Kidney (tissue), 14 donors: ENCODE results near the gene GSG1L. TPM values are rescaled to one million over a fixed set of nuclear protein-coding genes. Genes with fewer than 3 reads are reported as not detected.

Experiments
- DNase-seq, 5 donors: peaks; one replicate each; pipeline ENCODE4 v3.0.0-alpha.2; 2013 to 2020
- FAIRE-seq: peaks from 2 replicates; lab custom pipeline; 2012; peaks lifted over from hg19 to GRCh38; lab: Jason Lieb, UNC
- H3K27ac ChIP-seq, 2 donors: one replicate each; pipeline ENCODE4 v1.7.0; 2013; ENCODE audit warnings: low read depth in 2 of 2, low read length in 2 of 2, inconsistent platforms in 1 of 2
- H3K27me3 ChIP-seq: one replicate; pipeline ENCODE4 v1.7.1; 2013; ENCODE audit warnings: low read length, inconsistent platforms; ENCODE audit not compliant: control insufficient read depth, insufficient read depth
- H3K36me3 ChIP-seq, 3 donors: one replicate each; pipeline versions ENCODE4 v1.7.0 to v1.7.1; 2013; ENCODE audit warnings: low read length in 3 of 3, control low read depth in 1 of 3, inconsistent platforms in 1 of 3; ENCODE audit not compliant: insufficient read depth in 3 of 3, control insufficient read depth in 2 of 3
- H3K4me1 ChIP-seq, 3 donors: one replicate each; pipeline versions ENCODE4 v1.7.0 to v1.7.1; 2013; ENCODE audit warnings: low read length in 3 of 3, inconsistent platforms in 1 of 3, low read depth in 1 of 3; ENCODE audit not compliant: control insufficient read depth in 2 of 3, insufficient read depth in 2 of 3
- H3K4me3 ChIP-seq, 3 donors: one replicate each; pipeline versions ENCODE4 v1.7.0 to v1.8.1; 2013; ENCODE audit warnings: low read length in 3 of 3, control low read depth in 1 of 3, inconsistent platforms in 1 of 3
- H3K9ac ChIP-seq, 3 donors: one replicate each; pipeline versions ENCODE4 v1.7.0 to v1.7.1; 2013; ENCODE audit warnings: low read length in 3 of 3, control low read depth in 1 of 3, inconsistent platforms in 1 of 3
- H3K9me3 ChIP-seq, 3 donors: one replicate each; pipeline versions ENCODE4 v1.7.0 to v1.7.1; 2013; ENCODE audit warnings: low read length in 3 of 3, control low read depth in 1 of 3, inconsistent platforms in 1 of 3; ENCODE audit not compliant: control insufficient read depth in 2 of 3, insufficient read depth in 1 of 3
- intact Hi-C: fragments of 100-400 bp; cut with DNase I; formaldehyde crosslinking; loops from one replicate; pipeline ENCODE4 v1.11.1; 2022
- polyA plus RNA-seq: library from polyadenylated mRNA; stranded (reverse); fragments of 350-450 nt; fragmentation: Illumina TruSeq; extraction: RNeasy Lipid Tissue Mini Kit (QIAGEN cat#74804); gene quantifications from one replicate; pipeline ENCODE4 v1.2.3, GENCODE V29; 2014; ENCODE audit warnings: low read depth, low replicate concordance; ENCODE audit not compliant: insufficient read depth
- total RNA-seq: library from RNA; stranded (reverse); fragmentation: NEBNext Ultra II Directional; extraction: Animal tissue kit (Norgen Biotek cat#: 25700); gene quantifications from one replicate; pipeline ENCODE4 v1.2.1, GENCODE V29; 2021
- TF ChIP-seq, protein P1 (sequence below): IDR thresholded peaks from 3 replicates; pipeline ENCODE4 v1.5.1; 2012; ENCODE audit warnings: mild to moderate bottlenecking, moderate library complexity, borderline replicate concordance; ENCODE audit not compliant: insufficient read depth; ENCODE audit errors: extremely low read depth
- donor health status: control.
- donor health status: control.
- donor health status: control.
- donor health status: control.
- donor health status: control.
- donor health status: DM: yes; HTN: yes; CAD: no.
- donor health status: Normal renal cell carcinoma (clear cell type).

Gene GSG1L
- total and polyA plus RNA-seq, 2 donors from 2014 or later, result not detected

GRCh38 chr16:27787665-27788064, 275.8 kb downstream of the GSG1L start:
- no peak for DNase-seq
- TF ChIP-seq, protein P1, sequence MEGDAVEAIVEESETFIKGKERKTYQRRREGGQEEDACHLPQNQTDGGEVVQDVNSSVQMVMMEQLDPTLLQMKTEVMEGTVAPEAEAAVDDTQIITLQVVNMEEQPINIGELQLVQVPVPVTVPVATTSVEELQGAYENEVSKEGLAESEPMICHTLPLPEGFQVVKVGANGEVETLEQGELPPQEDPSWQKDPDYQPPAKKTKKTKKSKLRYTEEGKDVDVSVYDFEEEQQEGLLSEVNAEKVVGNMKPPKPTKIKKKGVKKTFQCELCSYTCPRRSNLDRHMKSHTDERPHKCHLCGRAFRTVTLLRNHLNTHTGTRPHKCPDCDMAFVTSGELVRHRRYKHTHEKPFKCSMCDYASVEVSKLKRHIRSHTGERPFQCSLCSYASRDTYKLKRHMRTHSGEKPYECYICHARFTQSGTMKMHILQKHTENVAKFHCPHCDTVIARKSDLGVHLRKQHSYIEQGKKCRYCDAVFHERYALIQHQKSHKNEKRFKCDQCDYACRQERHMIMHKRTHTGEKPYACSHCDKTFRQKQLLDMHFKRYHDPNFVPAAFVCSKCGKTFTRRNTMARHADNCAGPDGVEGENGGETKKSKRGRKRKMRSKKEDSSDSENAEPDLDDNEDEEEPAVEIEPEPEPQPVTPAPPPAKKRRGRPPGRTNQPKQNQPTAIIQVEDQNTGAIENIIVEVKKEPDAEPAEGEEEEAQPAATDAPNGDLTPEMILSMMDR, result no peak
- no peaks in the 10 kb centered on the region for H3K4me1 ChIP-seq
- no peaks in the 10 kb centered on the region for H3K36me3 ChIP-seq
- H3K27ac ChIP-seq, result no peak overlapping the region
- H3K27me3 ChIP-seq, result no peaks in the 10 kb centered on the region
- H3K9ac ChIP-seq, result no peak overlapping the region
- H3K4me3 ChIP-seq, result no peak overlapping the region
- H3K9me3 ChIP-seq, result no peaks in the 10 kb centered on the region
- intact Hi-C loops, result no loop called here
- no peak for FAIRE-seq

GRCh38 chr16:27786923-27787625, 276.4 kb downstream of the GSG1L start:
- H3K4me3 ChIP-seq, result no peak overlapping the region
- intact Hi-C loops, result no loop called here
- H3K9me3 ChIP-seq, result no peaks in the 10 kb centered on the region
- no peak overlapping the region for H3K27ac ChIP-seq
- H3K36me3 ChIP-seq, result no peaks in the 10 kb centered on the region
- FAIRE-seq (no peak), DNase-seq (peak in 1 of 5 donors; percentile 21)
- H3K27me3 ChIP-seq, result no peaks in the 10 kb centered on the region
- TF ChIP-seq, protein P1, result no peak
- no peak overlapping the region for H3K9ac ChIP-seq
- no peaks in the 10 kb centered on the region for H3K4me1 ChIP-seq

- DNase-seq (peak in 3 of 5 donors; percentile 39 to 43 (median 41)), FAIRE-seq (no peak)
- no peak overlapping the region for H3K27ac ChIP-seq
- no peaks in the 10 kb centered on the region for H3K27me3 ChIP-seq
- TF ChIP-seq, protein P1, result no peak
- no peaks in the 10 kb centered on the region for H3K36me3 ChIP-seq
- no peak overlapping the region for H3K4me3 ChIP-seq
- no peak overlapping the region for H3K9ac ChIP-seq
- no peaks in the 10 kb centered on the region for H3K4me1 ChIP-seq
- H3K9me3 ChIP-seq, result no peaks in the 10 kb centered on the region
- intact Hi-C loops, result no loop called here
These were observed 277.1 kb downstream of the GSG1L start for GRCh38 chr16:27786221-27786922.
